ENCODE measurements around the gene VWA3A. TPM values are rescaled to one million over a fixed set of nuclear protein-coding genes. Genes with fewer than 3 reads are reported as not detected.

Gene VWA3A
- total and polyA plus RNA-seq, 2 of the 8 experiments (the other 6 are each of a cell fraction or from before 2014, with no cell fraction given) = 0.05 TPM; not detected in 1

DNA sequence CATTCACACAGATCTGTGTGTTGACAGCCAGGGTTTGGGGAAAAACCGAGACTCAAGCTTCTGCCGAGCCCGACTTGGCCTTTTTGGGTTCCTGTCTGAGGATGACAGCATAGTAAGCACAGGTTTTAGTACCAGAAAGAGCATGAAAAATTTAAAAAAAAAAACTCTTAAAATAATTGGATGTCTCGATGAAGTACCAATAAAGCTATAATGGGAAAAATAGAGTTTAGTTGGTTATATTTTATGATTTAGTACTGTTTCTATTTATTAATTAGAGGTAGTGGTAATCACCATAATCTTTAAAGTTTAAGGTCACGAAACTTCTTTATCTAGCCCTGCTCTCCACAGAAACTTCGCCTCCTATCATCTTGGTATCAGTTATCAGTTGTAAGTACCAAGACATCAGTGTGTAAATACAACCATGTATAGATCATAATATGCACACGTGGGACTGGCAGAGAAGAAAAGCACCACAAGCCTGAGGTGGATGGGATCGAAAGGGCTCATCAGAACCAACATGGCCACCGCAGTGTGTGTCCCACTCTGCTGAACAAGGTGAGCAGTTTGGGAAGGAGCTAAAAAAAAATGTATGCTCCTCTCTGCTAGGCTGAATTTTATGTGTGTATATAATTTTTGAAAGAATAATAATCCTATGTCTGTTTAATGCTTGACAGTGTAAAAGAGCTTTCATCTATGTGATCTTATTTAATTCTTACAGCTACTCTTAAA is 99.4 kb downstream of the VWA3A start:
- Histone ChIP-seq H3K23ac (ENCODE audit: insufficient read length) (no peak overlapping the region), H4K20me1 (replicated peaks in 1 of 2; ENCODE audit: control insufficient read depth in 1 of 2, insufficient read depth in 2 of 2, low read length in 2 of 2) (no peaks in the 10 kb centered on the region), H3K56ac (replicated peaks; ENCODE audit: insufficient read length, low read depth, low read length) (no peak overlapping the region), H3K23me2 (ENCODE audit: low read depth, low read length) (peaks cover 8% of the 10 kb centered on the region), H3K14ac (ENCODE audit: insufficient read length) (no peak overlapping the region), H3K4me2 (ENCODE audit: insufficient read depth in 1 of 2, low read depth in 2 of 2, low read length in 2 of 2) (peak overlapping the region; percentile 92 to 98), H3K4ac (replicated peaks; ENCODE audit: insufficient read length, low read depth, low read length) (no peak overlapping the region), H3K18ac (ENCODE audit: extremely low read depth, low read length) (no peak overlapping the region), H3K9ac (replicated peaks in 1 of 4; ENCODE audit: extremely low read depth in 1 of 4, low read depth in 3 of 4, low read length in 3 of 4) (peak overlapping the region in 3 of 4 experiments; percentile 32 to 48 (median 33); a peak in 3 of 7 replicates), H2AFZ (ENCODE audit: low read length) (no peak overlapping the region), H3K27ac (ENCODE audit: low read depth, low read length) (peak overlapping the region; percentile 74; the same call in 1 of the 2 replicates), H2BK120ac (replicated peaks; ENCODE audit: low read depth, low read length) (no peak overlapping the region), H3K36me3 (ENCODE audit: control insufficient read depth in 2 of 4, insufficient read depth in 4 of 4, low read length in 3 of 4) (no peaks in the 10 kb centered on the region), H4K8ac (ENCODE audit: extremely low read depth, insufficient read depth, low read length) (no peak overlapping the region), H4K5ac (ENCODE audit: insufficient read length, low read depth, low read length) (peak overlapping the region; percentile 23), H2AK5ac (ENCODE audit: low read depth, low read length) (no peak overlapping the region), H2BK12ac (ENCODE audit: low read depth, low read length) (no peak overlapping the region), H2BK5ac (ENCODE audit: low read depth, low read length) (0 out of 2 replicates have a peak overlapping the region, but pooled peaks have one; percentile 11), H3K27me3 (replicated peaks in 1 of 4; ENCODE audit: control insufficient read depth in 3 of 4, extremely low read depth in 1 of 4, insufficient read depth in 3 of 4, low read length in 3 of 4) (peaks cover 0 to 6% (median 2%) of the 10 kb centered on the region in 4 experiments; a peak in 4 of 7 replicates), H3K79me2 (ENCODE audit: control insufficient read depth in 1 of 2, insufficient read depth in 2 of 2, low read length in 2 of 2) (no peaks in the 10 kb centered on the region), H2BK20ac (ENCODE audit: low read length) (no peak overlapping the region), H3K4me3 (ENCODE audit: extremely low read depth in 1 of 4, insufficient read depth in 2 of 4, low read depth in 3 of 4, low read length in 4 of 4) (peak overlapping the region; percentile 66 to 81 (median 74)), H3K79me1 (ENCODE audit: low read depth, low read length) (no peaks in the 10 kb centered on the region), H3K9me3 (ENCODE audit: insufficient read depth in 2 of 2, low read depth in 1 of 2, low read length in 1 of 2) (no peaks in the 10 kb centered on the region), H3K4me1 (replicated peaks in 1 of 4; ENCODE audit: control insufficient read depth in 3 of 4, insufficient read depth in 4 of 4, low read length in 3 of 4) (peaks cover 4 to 14% (median 10%) of the 10 kb centered on the region in 4 experiments; a peak in 6 of 7 replicates), H2BK15ac (ENCODE audit: low read length) (no peak overlapping the region), H4K91ac (replicated peaks; ENCODE audit: insufficient read length, low read length) (no peak overlapping the region)
- POLR2A ChIA-PET (ENCODE audit: partially characterized antibody) = interaction anchor here (0.9 to 2.0 kb wide), 10 partner anchors 9 to 202 kb away, joined by 3 to 7 read pairs (median 4); partner anchors contain the start of gene EEF2K
- TF ChIP-seq YY1 (IDR thresholded peaks at IDR 0.05; ENCODE audit: low read depth, low read length) (0 out of 2 replicates have a peak, but pooled peaks have one; percentile 47), GTF2F1 (IDR thresholded peaks at IDR 0.05; ENCODE audit: borderline replicate concordance, low read depth, low read length) (no peak)
- 45% methylated on average over 9 of the region's 9 CpGs; no CpG with 5 or more reads in 1 of the 2 experiments for WGBS, 2 experiments (ENCODE audit: extremely low coverage in 1 of 2, insufficient coverage in 1 of 2, insufficient read length in 1 of 2, insufficient replicate concordance in 2 of 2, low coverage in 1 of 2, low lambda C conversion rate in 2 of 2, missing lambda C conversion rate in 1 of 2)
- FAIRE-seq (no peak), DNase-seq (ENCODE audit: low read depth in 1 of 2, low spot score in 2 of 2) (no peak)
- CTCF ChIA-PET (ENCODE audit: partially characterized antibody) = interaction anchor here (0.6 to 1.4 kb wide), 10 partner anchors 7 to 187 kb away, joined by 3 to 6 read pairs (median 4); partner anchors contain the start of gene EEF2K

Data from H1 (cell line).